MG63 (cell line): ENCODE results near the gene PHC2. TPM values are rescaled to one million over a fixed set of nuclear protein-coding genes. Genes with fewer than 3 reads are reported as not detected.

ENCODE experiments used
- DNase-seq: peaks from one replicate; pipeline ENCODE4 v3.0.0-alpha.2; 2020
- H3K27me3 ChIP-seq: fragments of 250-450 bp; sonication (Bioruptor Pico); 2 replicates; pipeline ENCODE4 v1.5.1; 2020; ENCODE audit warnings: mild to moderate bottlenecking, moderate library complexity
- H3K36me3 ChIP-seq: fragments of 250-450 bp; sonication (Bioruptor Pico); 2 replicates; pipeline ENCODE4 v1.5.1; 2020; ENCODE audit warnings: mild to moderate bottlenecking, moderate library complexity
- H3K4me3 ChIP-seq: fragments of 250-450 bp; sonication (Bioruptor Pico); 2 replicates; pipeline ENCODE4 v1.5.1; 2020; ENCODE audit warnings: mild to moderate bottlenecking, moderate library complexity
- H3K9me3 ChIP-seq: fragments of 250-450 bp; sonication (Bioruptor Pico); 2 replicates; pipeline ENCODE4 v1.5.1; 2020; ENCODE audit warnings: mild to moderate bottlenecking, moderate library complexity
- total RNA-seq: library from RNA; depleted of rRNA; stranded (reverse); fragments of >200 nt; shearing (Covaris generic); gene quantifications from 2 replicates; pipeline ENCODE4 v1.2.3, GENCODE V29; 2014; ENCODE audit warnings: low replicate concordance

PHC2 gene
- total RNA-seq, 1 experiment from 2014 or later, result 102 TPM

DNA sequence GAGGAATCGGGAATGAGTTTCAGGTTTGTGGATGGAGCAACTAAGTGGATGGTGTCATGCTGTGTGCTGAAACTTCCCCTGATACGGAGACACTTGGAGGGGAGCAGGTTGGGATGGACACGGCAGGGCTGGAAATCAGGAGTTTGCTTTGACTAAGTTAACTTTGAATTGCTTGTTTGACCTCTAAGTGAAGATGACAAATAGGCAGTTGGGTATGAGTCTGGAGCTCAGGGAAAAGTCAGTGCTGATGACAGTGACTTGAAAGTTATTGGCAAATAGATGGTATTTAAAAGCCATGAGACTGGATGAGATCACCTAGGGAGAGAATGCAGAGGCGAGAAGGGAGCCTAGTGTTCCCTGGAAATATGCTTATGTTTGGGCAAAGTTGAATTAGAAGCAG, 28.8 kb upstream of the PHC2 start:
- no peaks in the 10 kb centered on the region for H3K36me3 ChIP-seq
- H3K27me3 ChIP-seq, result no peaks in the 10 kb centered on the region
- H3K9me3 ChIP-seq, result no peaks in the 10 kb centered on the region
- DNase-seq, result no peak
- no peak overlapping the region for H3K4me3 ChIP-seq

DNA sequence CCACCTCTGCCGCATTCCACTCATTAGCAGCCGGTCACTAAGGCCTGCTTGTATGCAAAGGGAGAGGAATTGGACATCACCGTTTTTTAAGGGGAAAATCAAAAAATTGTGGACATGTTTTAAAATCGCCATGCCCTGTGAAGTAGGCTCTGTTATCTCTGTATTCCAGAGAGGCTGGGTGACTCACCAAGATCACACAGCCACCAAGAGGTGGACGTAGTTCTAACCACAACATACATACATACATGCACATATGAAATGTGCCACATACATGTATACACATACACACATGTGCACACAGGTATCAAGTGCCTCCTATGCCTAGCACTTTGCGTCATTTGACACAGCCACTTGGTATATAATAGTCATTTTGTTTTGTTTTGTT, 25.6 kb upstream of the PHC2 start:
- DNase-seq, result no peak
- Histone ChIP-seq H3K9me3 (no peaks in the 10 kb centered on the region), H3K27me3 (no peaks in the 10 kb centered on the region), H3K4me3 (no peak overlapping the region), H3K36me3 (no peaks in the 10 kb centered on the region)

DNA sequence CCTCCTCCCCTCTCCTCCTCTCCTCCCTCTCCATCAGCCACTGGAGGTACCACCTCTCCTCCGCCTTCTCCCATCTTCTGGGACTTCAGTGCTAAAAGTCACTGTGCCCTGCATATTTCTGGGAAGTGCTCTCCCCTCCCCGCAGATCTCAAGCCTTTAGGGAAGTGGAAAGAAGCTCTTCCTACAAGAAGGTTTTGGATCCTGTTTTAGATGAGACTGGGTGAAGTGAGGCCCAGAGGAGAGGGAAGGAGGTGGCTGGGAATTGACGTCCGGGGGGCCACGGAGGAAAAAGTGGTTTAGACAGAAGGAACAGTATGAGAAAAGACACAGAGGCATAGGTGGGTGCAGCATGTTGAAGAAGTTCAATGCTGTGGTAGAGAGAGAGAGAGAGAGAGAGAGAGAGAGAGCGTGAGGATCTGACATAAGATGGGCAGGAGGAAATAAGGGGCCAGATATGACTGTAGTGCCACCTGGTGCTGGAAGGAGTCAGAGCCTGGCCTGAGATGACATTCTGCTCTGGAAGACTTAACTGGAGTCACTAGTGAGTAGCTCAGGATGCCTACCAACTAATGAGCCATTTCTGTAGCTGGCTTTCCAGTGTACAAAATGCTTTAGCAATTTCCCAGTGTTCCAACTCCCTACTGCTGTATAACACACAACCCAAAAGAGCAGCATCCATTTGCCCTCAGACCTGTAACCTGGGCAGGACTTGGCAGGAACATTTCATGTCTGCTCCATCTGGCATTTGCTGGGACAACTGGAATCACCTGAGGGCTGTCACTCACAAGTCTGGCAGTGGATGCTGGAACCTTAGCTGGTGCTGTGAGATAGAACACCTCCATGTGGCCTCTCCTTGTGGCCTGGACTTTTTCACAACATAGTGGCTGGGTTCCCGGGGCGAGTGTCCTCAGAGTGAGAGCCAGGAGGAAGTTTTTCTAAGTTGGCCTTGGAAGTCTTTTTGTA, 24.9 kb upstream of the PHC2 start:
- Histone ChIP-seq H3K27me3 (no peaks in the 10 kb centered on the region), H3K36me3 (no peaks in the 10 kb centered on the region), H3K4me3 (no peak overlapping the region), H3K9me3 (no peaks in the 10 kb centered on the region)
- peak; percentile 63 for DNase-seq

DNA sequence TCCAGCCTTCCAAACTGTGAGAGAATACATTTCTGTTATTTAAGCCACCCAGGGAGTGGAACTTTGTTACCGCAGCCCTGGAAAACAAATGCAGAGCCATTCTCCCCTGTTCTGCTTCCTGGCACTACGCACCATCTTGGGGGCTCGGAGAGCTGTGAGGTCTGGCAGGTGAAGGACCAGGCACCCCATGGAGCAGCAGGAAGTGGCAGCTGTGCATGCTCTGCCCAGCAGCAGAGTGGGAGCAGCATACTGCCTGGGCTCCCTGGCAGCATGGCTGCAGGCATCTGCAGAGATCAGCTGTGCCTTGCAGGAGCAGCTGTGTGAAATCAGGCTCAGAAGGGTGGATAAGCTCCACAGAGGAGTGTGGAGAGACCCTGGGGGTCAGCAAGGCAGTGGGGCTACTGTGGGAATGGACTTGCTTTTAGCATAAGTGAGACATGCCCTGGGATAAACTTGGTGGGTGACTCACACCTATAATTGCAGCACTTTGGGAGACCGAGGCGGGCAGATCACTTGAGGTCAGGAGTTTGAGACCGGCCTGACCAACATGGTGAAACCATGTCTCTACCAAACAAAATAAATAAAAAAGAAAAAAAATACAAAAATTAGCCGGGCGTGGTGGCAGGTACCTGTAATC, 23.9 kb upstream of the PHC2 start:
- no peak for DNase-seq
- Histone ChIP-seq H3K27me3 (no peaks in the 10 kb centered on the region), H3K36me3 (no peaks in the 10 kb centered on the region), H3K4me3 (no peak overlapping the region), H3K9me3 (no peaks in the 10 kb centered on the region)

DNA sequence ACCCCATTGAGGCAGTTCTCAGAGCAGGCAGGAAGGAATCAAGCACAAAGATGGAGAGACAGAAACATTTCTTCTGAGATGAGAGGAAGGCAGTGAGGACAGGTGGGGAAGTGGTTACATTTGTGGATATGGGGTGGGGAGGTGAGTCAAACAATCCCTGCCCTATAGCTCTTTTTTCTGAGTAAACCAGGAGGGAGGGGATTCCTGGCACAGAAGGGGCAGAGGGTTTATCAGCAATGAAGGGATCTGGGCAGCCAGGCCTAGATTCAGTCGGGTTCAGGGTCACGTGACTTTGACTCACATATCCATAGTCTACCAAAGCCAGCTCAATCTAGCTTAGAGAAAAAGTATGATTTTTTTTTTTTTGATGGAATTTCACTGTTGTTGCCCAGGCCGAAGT, 15.7 kb upstream of the PHC2 start:
- no peaks in the 10 kb centered on the region for H3K36me3 ChIP-seq
- no peaks in the 10 kb centered on the region for H3K27me3 ChIP-seq
- no peak overlapping the region for H3K4me3 ChIP-seq
- no peak for DNase-seq
- H3K9me3 ChIP-seq, result no peaks in the 10 kb centered on the region

DNA sequence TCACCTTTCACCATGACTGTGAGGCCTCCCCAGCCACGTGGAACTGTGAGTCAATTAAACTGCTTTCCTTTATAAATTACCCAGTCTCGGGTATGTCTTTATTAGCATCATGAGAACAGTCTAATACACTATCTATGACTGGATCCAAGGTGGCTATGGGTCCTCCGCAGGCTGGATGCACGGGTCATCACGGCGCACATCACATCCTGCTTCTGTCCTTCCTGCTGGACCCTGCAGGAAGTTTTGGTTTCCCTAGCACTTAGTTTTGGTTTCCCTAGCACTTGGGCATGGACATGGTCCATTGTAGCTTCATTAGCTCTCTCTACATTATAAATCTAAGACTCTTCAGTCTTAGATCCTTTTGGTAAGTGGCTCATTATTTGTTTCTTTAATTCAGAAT, 14.2 kb upstream of the PHC2 start:
- Histone ChIP-seq H3K4me3 (no peak overlapping the region), H3K27me3 (no peaks in the 10 kb centered on the region), H3K9me3 (no peaks in the 10 kb centered on the region), H3K36me3 (no peaks in the 10 kb centered on the region)
- DNase-seq, result no peak

DNA sequence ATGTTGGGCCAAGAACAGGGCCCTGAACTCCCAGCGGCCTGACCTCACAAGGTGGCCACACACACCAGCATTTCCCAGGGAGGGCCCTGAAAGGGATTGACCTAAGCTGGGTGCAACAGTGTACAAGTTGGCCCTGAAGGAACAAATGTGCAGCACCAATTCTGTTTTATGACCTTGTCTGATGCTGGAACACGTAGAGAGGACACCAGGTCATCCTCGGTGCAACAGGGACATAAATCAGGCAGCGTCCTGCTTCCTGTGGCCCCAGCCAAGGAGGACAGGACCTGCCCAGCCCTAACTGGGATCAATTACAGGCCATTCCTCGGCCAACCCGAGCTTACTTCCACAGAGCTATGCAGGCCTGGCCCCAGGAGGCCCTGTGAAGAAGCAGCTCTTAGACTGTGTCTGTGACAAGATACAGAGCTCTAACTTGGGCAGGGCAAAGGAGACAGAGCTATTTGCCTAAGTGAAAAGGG, 12.8 kb upstream of the PHC2 start:
- no peak overlapping the region for H3K4me3 ChIP-seq
- no peaks in the 10 kb centered on the region for H3K36me3 ChIP-seq
- no peaks in the 10 kb centered on the region for H3K27me3 ChIP-seq
- no peaks in the 10 kb centered on the region for H3K9me3 ChIP-seq
- DNase-seq, result no peak

DNA sequence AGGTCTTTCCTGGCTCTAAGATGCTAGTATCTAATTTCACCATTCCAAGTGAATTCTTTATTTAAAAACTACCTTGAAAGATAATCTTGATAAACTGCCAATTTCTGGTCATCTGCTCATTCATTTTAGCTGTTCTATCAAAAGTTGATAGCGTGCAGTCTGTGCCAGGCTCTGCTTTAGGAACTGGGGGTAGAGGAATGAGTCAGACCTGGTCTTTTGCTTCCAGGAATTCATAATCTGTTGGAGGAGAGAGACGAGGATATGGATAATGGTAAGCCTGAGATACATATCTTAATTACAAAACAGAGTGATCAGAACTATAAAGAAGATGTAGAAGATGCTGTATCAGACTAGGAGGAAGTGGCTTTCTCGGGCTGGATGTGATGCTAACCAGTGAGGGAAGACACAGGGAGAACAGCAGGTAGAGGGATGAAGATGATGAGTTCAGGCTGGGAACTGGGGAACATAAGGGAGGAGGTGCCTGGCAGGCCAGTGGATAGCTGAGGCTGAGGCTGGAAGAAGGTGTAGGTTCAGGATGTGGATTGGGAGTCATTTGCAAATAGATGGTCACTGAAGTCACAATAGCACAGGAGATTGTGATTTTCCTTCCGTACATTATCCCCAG, 12.3 kb upstream of the PHC2 start:
- Histone ChIP-seq H3K27me3 (no peaks in the 10 kb centered on the region), H3K9me3 (no peaks in the 10 kb centered on the region), H3K36me3 (no peaks in the 10 kb centered on the region), H3K4me3 (no peak overlapping the region)
- peak; percentile 43 for DNase-seq

DNA sequence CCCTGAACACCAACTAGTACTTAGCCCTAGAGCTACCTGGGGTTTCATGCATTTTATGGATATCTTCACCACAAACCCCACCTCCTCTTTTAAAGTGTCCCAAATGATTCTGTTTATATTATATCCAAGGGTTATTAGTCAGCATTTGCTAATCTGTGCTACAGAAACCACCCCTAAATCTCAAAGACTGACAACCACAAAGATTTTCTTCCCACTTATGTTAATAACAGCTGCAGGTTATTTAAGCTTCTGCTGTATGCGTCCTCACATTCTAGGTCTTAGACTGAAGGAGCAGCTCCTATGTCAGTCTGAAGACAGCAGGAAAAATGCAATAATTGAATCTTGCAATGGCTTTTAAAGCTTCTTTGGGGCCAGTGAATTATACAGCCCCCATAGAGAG, 11.2 kb upstream of the PHC2 start:
- H3K27me3 ChIP-seq, result no peaks in the 10 kb centered on the region
- H3K4me3 ChIP-seq, result no peak overlapping the region
- DNase-seq, result no peak
- H3K9me3 ChIP-seq, result no peaks in the 10 kb centered on the region
- H3K36me3 ChIP-seq, result no peaks in the 10 kb centered on the region

DNA sequence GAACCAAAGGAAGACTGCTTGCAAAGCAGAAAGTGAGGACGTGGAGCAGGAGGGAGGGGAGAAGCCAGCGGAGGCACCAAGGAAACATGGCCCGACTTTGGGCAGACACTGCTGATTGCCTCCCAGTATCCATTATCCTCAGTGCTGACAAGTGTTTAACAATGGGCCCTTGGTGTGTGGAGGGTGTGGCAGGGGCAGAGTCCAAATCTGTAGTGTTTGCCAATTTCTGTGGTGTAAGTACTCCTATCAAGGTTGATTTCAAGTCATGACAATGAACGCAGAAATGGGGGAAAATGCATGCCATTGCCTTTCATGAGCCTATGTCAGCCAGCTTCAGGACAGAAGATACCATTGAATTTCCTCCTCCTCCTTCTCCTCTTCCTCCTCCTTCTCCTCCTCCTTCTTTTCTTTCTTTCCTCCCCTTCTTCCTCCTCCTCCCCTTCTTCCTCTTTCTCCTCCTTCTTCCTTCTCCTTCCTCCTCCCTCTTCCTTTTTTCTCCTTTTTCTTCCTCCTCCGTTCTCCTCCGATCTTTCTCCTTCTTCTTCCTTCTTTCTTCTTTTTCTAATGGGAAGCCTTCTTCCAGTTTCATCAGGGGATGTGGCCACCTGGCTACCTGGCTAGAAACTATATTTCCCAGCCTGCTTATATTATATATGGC, 10.3 kb upstream of the PHC2 start:
- Histone ChIP-seq H3K27me3 (no peaks in the 10 kb centered on the region), H3K4me3 (no peak overlapping the region), H3K36me3 (no peaks in the 10 kb centered on the region), H3K9me3 (no peaks in the 10 kb centered on the region)
- DNase-seq, result no peak

DNA sequence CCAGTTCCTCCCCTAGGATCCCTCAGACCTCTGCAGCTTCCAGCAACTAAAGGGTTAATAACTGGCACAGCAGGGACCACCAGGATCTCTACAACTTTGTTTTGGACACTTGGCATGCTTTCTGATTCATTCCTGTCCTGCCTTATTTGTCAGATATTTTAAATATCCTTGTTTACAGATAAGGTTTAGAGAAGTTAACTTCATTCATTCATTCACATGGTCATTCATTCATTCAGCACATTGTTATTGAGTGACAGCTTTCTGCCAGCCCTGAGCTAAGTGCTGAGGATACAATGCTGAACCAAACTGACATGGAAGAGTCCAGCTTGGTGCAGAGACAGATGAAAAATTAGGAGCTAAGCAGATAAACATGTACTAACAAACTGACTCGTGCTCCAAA, 8.8 kb upstream of the PHC2 start:
- DNase-seq, result no peak
- H3K27me3 ChIP-seq, result no peaks in the 10 kb centered on the region
- no peaks in the 10 kb centered on the region for H3K9me3 ChIP-seq
- no peak overlapping the region for H3K4me3 ChIP-seq
- H3K36me3 ChIP-seq, result no peaks in the 10 kb centered on the region

DNA sequence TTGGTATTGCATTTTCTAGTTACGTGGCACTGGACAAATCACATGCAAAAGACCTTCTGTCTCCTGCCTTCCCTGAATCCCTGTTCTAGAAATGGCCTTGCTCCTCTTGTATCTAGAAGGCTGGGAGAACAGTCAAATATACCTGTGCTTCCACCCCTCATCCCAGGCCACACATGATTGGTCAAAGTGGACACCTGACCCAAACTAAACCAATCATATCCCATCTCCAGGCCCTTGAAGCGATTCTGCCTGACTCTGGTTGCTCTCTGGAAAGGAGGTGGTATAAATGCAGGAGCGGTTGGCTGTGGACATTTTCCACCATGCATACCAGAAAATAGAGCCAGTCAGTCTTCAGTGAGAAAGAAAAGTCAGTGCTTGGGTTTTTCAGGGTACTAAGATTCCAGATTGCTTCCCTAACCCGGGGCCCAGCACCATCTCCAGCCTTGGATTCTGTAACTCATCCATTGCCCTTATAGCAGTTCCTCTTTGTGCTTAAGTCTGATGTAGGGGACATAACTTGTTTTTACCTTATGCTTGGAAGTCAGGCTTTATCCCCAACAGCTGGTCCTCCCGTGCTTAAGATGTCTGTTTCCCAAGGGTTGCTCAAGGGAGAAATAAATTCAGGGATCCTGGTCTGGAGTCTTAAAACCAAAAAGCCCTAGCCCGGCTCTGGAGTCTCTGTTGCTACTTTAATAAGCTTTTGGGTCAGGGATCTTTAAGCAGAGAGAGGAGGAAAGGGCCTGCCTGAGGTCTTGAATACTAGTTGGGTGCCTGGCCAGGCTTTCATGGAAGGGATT, 7.7 kb upstream of the PHC2 start:
- no peaks in the 10 kb centered on the region for H3K9me3 ChIP-seq
- no peaks in the 10 kb centered on the region for H3K27me3 ChIP-seq
- no peak overlapping the region for H3K4me3 ChIP-seq
- no peak for DNase-seq
- H3K36me3 ChIP-seq, result no peaks in the 10 kb centered on the region

DNA sequence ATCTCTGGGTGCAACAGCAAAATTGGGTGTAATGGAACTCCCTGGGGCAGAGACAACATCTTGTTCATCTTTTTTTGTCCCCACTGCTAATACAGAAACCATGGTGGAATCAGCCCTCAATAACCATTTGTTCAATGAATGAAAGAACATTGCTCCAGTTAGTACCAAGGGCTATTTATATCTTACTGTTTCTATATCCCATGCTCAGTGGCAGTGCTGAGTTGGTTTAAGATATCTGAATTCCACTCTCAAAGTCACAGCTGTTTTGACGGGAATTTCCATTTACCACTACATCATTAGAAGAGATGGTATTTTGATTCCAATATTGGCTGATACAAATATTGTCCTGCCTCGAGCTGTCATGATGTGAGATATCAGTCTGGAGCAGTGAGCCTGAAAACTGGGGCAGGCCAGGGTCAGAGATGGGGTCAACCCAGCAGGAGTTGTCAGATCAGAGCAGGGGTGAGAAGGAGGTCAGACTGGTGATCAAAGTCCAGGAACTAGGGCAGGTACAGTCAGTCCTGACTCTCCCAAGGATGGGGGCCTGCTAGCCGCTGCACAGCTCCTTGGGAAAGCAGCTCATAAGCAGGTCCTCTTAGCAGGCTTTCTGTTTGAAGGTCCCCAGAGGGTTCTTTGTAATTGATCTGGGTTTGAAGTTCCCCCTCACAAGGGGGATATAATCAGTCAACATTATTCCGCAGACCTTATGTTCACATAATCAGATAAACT, 5.8 kb upstream of the PHC2 start:
- no peaks in the 10 kb centered on the region for H3K9me3 ChIP-seq
- no peak overlapping the region for H3K4me3 ChIP-seq
- H3K27me3 ChIP-seq, result no peaks in the 10 kb centered on the region
- no peaks in the 10 kb centered on the region for H3K36me3 ChIP-seq
- DNase-seq, result no peak

DNA sequence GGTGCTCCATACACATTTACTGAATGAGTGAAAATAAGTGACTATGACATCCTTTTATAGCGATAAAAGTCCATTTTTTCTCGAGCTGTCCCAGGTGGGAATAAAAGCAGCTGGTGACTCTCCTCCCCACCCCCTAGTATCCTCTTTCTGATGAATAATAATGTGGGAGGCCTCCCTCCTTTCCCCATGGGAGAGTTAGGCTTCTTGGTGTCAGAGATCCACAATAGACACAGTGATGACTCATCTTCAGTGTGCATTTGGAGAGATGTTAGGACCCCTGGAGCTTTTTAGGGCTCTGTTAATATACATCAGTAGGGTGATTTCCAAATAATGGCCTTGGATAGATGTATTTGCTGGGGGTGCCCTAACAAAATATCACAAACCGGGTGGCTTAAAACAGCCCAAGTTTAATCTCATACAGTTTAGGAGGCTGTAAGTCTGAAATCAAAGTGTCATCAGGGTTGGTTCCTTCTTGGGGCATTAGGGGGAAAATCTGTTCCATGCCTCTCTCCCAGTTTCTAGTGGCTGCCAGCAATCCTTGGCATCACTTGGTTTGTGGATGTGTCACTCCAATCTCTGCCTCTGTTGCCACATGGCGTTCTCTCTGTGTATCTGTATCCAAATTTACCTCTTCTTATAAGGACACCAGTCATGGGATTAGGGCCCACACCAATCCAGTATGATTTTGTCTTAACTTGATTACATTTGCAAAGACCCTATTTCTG, 4.4 kb upstream of the PHC2 start:
- Histone ChIP-seq H3K9me3 (no peaks in the 10 kb centered on the region), H3K36me3 (no peaks in the 10 kb centered on the region), H3K4me3 (no peak overlapping the region), H3K27me3 (no peaks in the 10 kb centered on the region)
- peak; percentile 66 for DNase-seq

DNA sequence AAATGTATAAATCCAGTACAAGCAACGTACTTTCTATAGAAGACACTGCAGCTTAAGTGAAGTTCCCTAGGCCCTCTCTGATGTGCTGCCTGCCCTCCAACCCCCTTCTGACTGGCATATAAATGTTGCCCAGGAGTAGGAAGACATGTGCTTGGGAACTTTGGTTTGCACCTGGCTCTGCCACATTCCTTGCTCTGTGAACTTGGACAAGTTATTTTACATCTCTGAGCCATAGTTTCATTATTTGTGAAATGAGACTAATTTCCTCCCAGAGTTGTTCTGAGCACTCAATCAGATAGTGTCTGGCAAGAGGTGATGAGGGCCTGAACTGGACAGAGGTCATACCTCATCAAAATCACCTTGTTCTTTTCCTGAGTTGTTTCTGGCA, 3.5 kb upstream of the PHC2 start:
- no peak for DNase-seq
- H3K36me3 ChIP-seq, result no peaks in the 10 kb centered on the region
- H3K27me3 ChIP-seq, result no peaks in the 10 kb centered on the region
- H3K4me3 ChIP-seq, result no peak overlapping the region
- no peaks in the 10 kb centered on the region for H3K9me3 ChIP-seq
